WTC11 (cell line): ENCODE data around the gene FXYD3. TPM values are rescaled to one million over a fixed set of nuclear protein-coding genes. Genes with fewer than 3 reads are reported as not detected.

Source experiments
- ATAC-seq: fragments of 200-7000 bp; cut with Tn5 transposase; 2 replicates; pipeline ENCODE4 v1.10.0; 2021; ENCODE audit warnings: mild to moderate bottlenecking, moderate library complexity
- CTCF ChIA-PET: fragments of 300-600 bp; sonication (Branson Sonifier 250); formaldehyde crosslinking; loops from one replicate; lab custom pipeline; 2021; ENCODE audit warnings: antibody characterized with exemption; lab: Charles Lee
- POLR2A ChIA-PET: fragments of 350-600 bp; sonication (Branson Sonifier 250); formaldehyde crosslinking; loops from one replicate; lab custom pipeline; 2021; ENCODE audit warnings: antibody characterized with exemption; lab: Charles Lee
- DNase-seq: peaks from one replicate; pipeline ENCODE4 v3.0.0; 2021; ENCODE audit warnings: low spot score
- H3K27ac Mint-ChIP-seq: 2 replicates; pipeline ENCODE4 v1.8.0; 2021; ENCODE audit warnings: mixed read lengths
- H3K27me3 Mint-ChIP-seq: 2 replicates; pipeline ENCODE4 v1.8.0; 2021; ENCODE audit warnings: low read depth, mild to moderate bottlenecking, moderate library complexity, mixed read lengths
- H3K36me3 Mint-ChIP-seq: 2 replicates; pipeline ENCODE4 v1.8.0; 2021; ENCODE audit warnings: mixed read lengths
- H3K4me1 Mint-ChIP-seq: 2 replicates; pipeline ENCODE4 v1.8.0; 2022; ENCODE audit warnings: mixed read lengths
- H3K4me3 Mint-ChIP-seq: 2 replicates; pipeline ENCODE4 v1.8.0; 2021; ENCODE audit warnings: mild to moderate bottlenecking, moderate library complexity, mixed read lengths
- H3K9me3 Mint-ChIP-seq: 2 replicates; pipeline ENCODE4 v1.8.0; 2021; ENCODE audit warnings: mixed read lengths
- CBFB ChIP-seq: sonication (generic); formaldehyde crosslinking; IDR thresholded peaks from 2 replicates; pipeline ENCODE4 v1.8.1; 2022; ENCODE audit warnings: mild to moderate bottlenecking, low read depth, missing genetic modification reagents
- CREM ChIP-seq: sonication (generic); formaldehyde crosslinking; IDR thresholded peaks from 2 replicates; pipeline ENCODE4 v1.8.1; 2022; ENCODE audit warnings: mild to moderate bottlenecking, missing genetic modification reagents, moderate library complexity
- ESRRA ChIP-seq: sonication (generic); formaldehyde crosslinking; IDR thresholded peaks from 2 replicates; pipeline ENCODE4 v1.8.1; 2022; ENCODE audit warnings: mild to moderate bottlenecking, missing genetic modification reagents, borderline replicate concordance
- FOXK1 ChIP-seq: sonication (generic); formaldehyde crosslinking; IDR thresholded peaks from 2 replicates; pipeline ENCODE4 v1.8.0; 2022; ENCODE audit warnings: mild to moderate bottlenecking, moderate library complexity, missing genetic modification reagents
- FOXP1 ChIP-seq: sonication (generic); formaldehyde crosslinking; IDR thresholded peaks from 2 replicates; pipeline ENCODE4 v1.8.0; 2022; ENCODE audit warnings: missing genetic modification reagents, mild to moderate bottlenecking, moderate library complexity, borderline replicate concordance
- JAZF1 ChIP-seq: fragments of 250-450 bp; sonication (Bioruptor Pico); IDR thresholded peaks from 2 replicates; pipeline ENCODE4 v1.9.0; 2021; ENCODE audit warnings: moderate library complexity, mild to moderate bottlenecking, inconsistent platforms
- TEAD1 ChIP-seq: sonication (generic); formaldehyde crosslinking; IDR thresholded peaks from 2 replicates; pipeline ENCODE4 v1.8.0; 2022; ENCODE audit warnings: mild to moderate bottlenecking, missing genetic modification reagents
- ZNF416 ChIP-seq: fragments of 250-450 bp; sonication (Bioruptor Pico); IDR thresholded peaks from 2 replicates; pipeline ENCODE4 v1.9.0; 2021; ENCODE audit warnings: mild to moderate bottlenecking, inconsistent platforms
- total RNA-seq: library from RNA; stranded (reverse); gene quantifications from 3 replicates; pipeline ENCODE4 v1.2.3, GENCODE V29; 2021
- TF ChIP-seq, protein P1 (sequence below): sonication (generic); formaldehyde crosslinking; IDR thresholded peaks from 2 replicates; pipeline ENCODE4 v1.8.1; 2023; ENCODE audit warnings: mild to moderate bottlenecking, missing genetic modification reagents
- TF ChIP-seq, protein P2 (sequence below): sonication (generic); formaldehyde crosslinking; IDR thresholded peaks from 2 replicates; pipeline ENCODE4 v1.8.1; 2023; ENCODE audit warnings: mild to moderate bottlenecking, moderate library complexity, missing genetic modification reagents
- TF ChIP-seq, protein P3 (sequence below): fragments of 200-600 bp; IDR thresholded peaks from 2 replicates; pipeline ENCODE4 v1.8.0; 2022; ENCODE audit warnings: antibody characterized with exemption

FXYD3 gene
- total RNA-seq, 1 experiment from 2014 or later = 1.8 TPM

DNA sequence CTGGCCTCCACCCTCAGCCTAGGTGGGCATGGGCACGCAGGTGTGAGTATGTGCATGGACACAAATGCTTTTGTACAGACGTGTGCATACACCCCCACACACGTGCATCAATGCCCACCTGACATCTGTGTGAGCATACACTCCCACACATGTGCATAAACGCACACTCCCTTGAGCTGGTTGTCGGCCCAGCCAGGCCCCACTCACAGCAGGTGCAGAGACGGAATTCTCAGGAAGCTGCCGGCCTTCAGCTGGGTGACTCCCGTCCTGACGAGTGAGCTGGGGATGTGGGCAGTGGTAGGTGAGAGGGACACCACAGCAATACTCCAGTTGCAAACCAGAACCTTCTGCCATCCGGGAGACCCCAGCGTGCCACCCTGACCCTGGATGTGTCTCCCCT lies 18.2 kb downstream of the FXYD3 start:
- no peak overlapping the region for H3K4me3 Mint-ChIP-seq
- H3K36me3 Mint-ChIP-seq = peaks cover 4% of the 10 kb centered on the region; the same call in 1 of the 2 replicates
- peaks cover 4% of the 10 kb centered on the region for H3K27me3 Mint-ChIP-seq
- peaks cover 12% of the 10 kb centered on the region for H3K4me1 Mint-ChIP-seq
- ATAC-seq (no peak), DNase-seq (no peak)
- CTCF ChIA-PET = interaction anchor here (1.0 to 5.2 kb wide), 14 partner anchors 7 to 136 kb away, joined by 3 to 72 read pairs (median 5); partner anchors contain the start of gene FXYD3
- TF ChIP-seq, protein P1, sequence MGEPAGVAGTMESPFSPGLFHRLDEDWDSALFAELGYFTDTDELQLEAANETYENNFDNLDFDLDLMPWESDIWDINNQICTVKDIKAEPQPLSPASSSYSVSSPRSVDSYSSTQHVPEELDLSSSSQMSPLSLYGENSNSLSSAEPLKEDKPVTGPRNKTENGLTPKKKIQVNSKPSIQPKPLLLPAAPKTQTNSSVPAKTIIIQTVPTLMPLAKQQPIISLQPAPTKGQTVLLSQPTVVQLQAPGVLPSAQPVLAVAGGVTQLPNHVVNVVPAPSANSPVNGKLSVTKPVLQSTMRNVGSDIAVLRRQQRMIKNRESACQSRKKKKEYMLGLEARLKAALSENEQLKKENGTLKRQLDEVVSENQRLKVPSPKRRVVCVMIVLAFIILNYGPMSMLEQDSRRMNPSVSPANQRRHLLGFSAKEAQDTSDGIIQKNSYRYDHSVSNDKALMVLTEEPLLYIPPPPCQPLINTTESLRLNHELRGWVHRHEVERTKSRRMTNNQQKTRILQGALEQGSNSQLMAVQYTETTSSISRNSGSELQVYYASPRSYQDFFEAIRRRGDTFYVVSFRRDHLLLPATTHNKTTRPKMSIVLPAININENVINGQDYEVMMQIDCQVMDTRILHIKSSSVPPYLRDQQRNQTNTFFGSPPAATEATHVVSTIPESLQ = no peak
- H3K9me3 Mint-ChIP-seq = peaks cover 12% of the 10 kb centered on the region
- POLR2A ChIA-PET = interaction anchor here (0.7 kb wide), 1 partner anchor 145 kb away, joined by 4 read pairs; no protein-coding TSS in a partner anchor
- H3K27ac Mint-ChIP-seq = no peak overlapping the region

DNA sequence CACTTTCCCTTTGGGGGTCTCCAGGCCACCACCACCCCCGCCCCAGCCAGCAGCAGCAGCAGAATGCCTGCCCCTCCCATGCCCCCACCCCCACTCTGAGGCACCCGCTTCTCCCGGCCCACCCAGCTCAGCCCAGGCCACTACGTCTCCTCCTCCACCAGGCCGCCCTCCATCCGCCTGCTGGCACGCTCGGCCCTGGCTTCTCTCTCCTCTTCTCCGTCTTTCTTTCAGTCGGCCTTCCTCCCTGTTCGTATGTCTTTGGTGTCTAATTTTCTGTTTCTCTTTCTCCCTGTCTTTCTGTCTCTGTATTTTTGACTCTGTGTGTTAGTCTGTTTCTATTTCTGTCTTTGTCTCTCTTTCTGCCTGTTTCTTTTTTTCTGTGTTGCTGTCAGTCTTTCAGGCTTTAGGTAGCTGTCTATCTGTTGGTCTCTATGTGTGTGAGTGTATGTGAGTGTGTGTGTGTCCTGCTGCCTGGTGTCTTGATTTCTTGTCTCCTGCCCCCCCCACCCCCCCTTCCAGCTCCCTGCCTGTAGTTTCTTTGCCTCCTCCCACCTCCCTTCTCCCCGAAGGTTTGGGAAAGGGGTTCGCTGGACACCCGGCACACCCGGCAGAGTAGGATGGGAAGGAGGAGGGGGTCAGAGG lies 19.1 kb downstream of the FXYD3 start, which contains the start of gene LGI4:
Gene LGI4, minus strand, starts transcription at position 459 of the 642 bp plus-strand sequence. Its CDS starts 379 bp downstream, at position 80.
- TF ChIP-seq CREM (CRISPR knock-in tag) = no peak
- no peak for TF ChIP-seq CBFB (CRISPR knock-in tag)
- no peak for TF ChIP-seq TEAD1 (CRISPR knock-in tag)
- TF ChIP-seq, all 79 proteins: peak for 0

DNA sequence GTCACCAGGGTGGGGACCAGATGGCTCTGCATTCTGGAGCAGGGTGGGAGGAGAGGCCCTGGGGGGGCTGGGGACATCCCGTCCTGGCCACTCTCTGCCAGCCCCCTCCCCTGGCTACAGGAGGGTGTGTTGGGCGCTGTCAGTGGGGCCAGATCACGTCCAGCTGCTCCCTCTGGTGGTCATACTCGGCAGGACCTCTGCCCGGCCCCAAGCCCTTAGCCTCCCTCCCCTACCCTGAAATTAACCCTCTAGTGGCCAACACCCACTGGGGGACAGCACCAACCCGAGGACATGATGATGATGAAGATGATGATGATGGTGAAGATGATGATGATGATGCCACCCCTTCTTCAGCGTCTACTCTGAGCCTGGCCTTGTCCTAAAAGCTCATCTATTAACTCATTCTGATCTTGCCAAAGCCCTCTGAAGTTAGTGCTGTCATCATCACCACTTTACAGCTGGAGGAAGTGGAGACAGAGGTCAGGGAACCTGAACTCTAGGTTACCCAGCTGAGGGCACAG lies 19.8 kb downstream of the FXYD3 start:
- Mint-ChIP-seq H3K27ac (no peak overlapping the region), H3K27me3 (peaks cover 9% of the 10 kb centered on the region), H3K4me1 (peaks cover 21% of the 10 kb centered on the region), H3K9me3 (peaks cover 12% of the 10 kb centered on the region), H3K36me3 (peaks cover 4% of the 10 kb centered on the region; the same call in 1 of the 2 replicates), H3K4me3 (peak overlapping the region; percentile 10; the same call in 1 of the 2 replicates)
- TF ChIP-seq, protein P2, sequence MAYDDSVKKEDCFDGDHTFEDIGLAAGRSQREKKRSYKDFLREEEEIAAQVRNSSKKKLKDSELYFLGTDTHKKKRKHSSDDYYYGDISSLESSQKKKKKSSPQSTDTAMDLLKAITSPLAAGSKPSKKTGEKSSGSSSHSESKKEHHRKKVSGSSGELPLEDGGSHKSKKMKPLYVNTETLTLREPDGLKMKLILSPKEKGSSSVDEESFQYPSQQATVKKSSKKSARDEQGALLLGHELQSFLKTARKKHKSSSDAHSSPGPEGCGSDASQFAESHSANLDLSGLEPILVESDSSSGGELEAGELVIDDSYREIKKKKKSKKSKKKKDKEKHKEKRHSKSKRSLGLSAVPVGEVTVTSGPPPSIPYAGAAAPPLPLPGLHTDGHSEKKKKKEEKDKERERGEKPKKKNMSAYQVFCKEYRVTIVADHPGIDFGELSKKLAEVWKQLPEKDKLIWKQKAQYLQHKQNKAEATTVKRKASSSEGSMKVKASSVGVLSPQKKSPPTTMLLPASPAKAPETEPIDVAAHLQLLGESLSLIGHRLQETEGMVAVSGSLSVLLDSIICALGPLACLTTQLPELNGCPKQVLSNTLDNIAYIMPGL (CRISPR knock-in tag) = peak; percentile 70
- TF ChIP-seq FOXP1 (CRISPR knock-in tag) (no peak), ZNF416 (CRISPR knock-in tag) (peak; percentile 60; the same call in 1 of the 2 replicates), ESRRA (CRISPR knock-in tag) (no peak), JAZF1 (no peak), FOXK1 (CRISPR knock-in tag) (peak; percentile 49; the same call in 1 of the 2 replicates)
- TF ChIP-seq, protein P3, sequence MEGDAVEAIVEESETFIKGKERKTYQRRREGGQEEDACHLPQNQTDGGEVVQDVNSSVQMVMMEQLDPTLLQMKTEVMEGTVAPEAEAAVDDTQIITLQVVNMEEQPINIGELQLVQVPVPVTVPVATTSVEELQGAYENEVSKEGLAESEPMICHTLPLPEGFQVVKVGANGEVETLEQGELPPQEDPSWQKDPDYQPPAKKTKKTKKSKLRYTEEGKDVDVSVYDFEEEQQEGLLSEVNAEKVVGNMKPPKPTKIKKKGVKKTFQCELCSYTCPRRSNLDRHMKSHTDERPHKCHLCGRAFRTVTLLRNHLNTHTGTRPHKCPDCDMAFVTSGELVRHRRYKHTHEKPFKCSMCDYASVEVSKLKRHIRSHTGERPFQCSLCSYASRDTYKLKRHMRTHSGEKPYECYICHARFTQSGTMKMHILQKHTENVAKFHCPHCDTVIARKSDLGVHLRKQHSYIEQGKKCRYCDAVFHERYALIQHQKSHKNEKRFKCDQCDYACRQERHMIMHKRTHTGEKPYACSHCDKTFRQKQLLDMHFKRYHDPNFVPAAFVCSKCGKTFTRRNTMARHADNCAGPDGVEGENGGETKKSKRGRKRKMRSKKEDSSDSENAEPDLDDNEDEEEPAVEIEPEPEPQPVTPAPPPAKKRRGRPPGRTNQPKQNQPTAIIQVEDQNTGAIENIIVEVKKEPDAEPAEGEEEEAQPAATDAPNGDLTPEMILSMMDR = peak; percentile 93
- ChIA-PET CTCF (interaction anchor here (0.5 to 5.2 kb wide), 32 partner anchors 9 to 613 kb away, joined by 3 to 72 read pairs (median 5); partner anchors contain the start of genes FXYD3, FXYD5, HPN and LIN37), POLR2A (interaction anchor here (0.6 kb wide), 1 partner anchor 68 kb away, joined by 3 read pairs; no protein-coding TSS in a partner anchor)
- ATAC-seq (peak; percentile 91), DNase-seq (peak; percentile 88)

More for the DNA sequence above, 19.1 kb downstream of the FXYD3 start, which contains the start of gene LGI4:
- Mint-ChIP-seq H3K9me3 (peaks cover 12% of the 10 kb centered on the region), H3K4me1 (peaks cover 17% of the 10 kb centered on the region), H3K27me3 (peaks cover 6% of the 10 kb centered on the region), H3K36me3 (peaks cover 4% of the 10 kb centered on the region; the same call in 1 of the 2 replicates), H3K4me3 (peak within 1 kb of the TSS; percentile 10; the same call in 1 of the 2 replicates), H3K27ac (no peak within 1 kb of the TSS)
- CTCF ChIA-PET = interaction anchor here (0.5 to 5.2 kb wide), 31 partner anchors 8 to 489 kb away, joined by 3 to 72 read pairs (median 5); partner anchors contain the start of genes FXYD3, FXYD5, HPN and ZNF30
- ATAC-seq = no peak
- POLR2A ChIA-PET = no interaction called here
- no peak for DNase-seq
